GM06990 (cell line): Measurements from ENCODE around the gene MLXIP.
"Not testable (repeated sequence)": the region's sequence is repeated elsewhere in the genome, so short reads cannot be mapped to it uniquely, and the experiment has no call there.

Source experiments
- DNase-seq: peaks from one replicate; pipeline ENCODE4 v3.0.0-alpha.2; 2011; ENCODE audit not compliant: insufficient read length; ENCODE audit errors: extremely low read depth
- H3K27me3 ChIP-seq: replicated peaks from 2 replicates; pipeline ENCODE4 v1.6.0; 2011; ENCODE audit warnings: low read length; ENCODE audit not compliant: control insufficient read depth, insufficient read depth
- H3K36me3 ChIP-seq: 2 replicates; pipeline ENCODE4 v1.5.1; 2011; ENCODE audit warnings: low read length; ENCODE audit not compliant: control insufficient read depth, insufficient read depth
- H3K4me3 ChIP-seq: replicated peaks from 2 replicates; pipeline ENCODE4 v1.5.1; 2011; ENCODE audit warnings: low read depth, mild to moderate bottlenecking, control low read depth, low read length
- TF ChIP-seq, protein P1 (sequence below): IDR thresholded peaks from 2 replicates; pipeline ENCODE4 v1.5.1; 2011; ENCODE audit warnings: low read length, control low read depth, mild to moderate bottlenecking, inconsistent platforms; ENCODE audit not compliant: insufficient read depth, poor library complexity, severe bottlenecking

The MLXIP gene

DNA sequence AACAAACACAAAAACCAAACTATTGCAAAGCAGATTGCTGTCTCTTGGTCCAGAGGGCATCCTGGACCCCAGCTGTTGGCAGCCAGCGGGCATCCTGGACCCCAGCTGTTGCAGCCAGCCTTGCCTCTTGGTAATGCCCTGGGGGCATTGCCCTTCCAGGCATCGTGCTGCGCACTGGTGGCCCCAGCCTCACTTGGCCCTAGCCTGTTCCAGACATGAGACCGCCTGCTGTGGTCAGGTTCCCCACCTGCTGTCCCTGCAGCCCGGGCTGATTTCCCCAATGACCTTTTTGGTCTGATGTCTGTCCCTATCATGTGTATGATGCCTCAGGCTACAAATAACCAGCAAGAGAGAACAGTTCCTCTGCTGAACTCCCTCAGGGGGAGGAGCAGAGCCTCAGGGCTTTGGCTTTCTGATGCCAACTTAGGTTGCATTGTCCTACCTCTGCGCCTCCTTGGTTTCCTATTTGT, 20.8 kb downstream of the MLXIP start:
- TF ChIP-seq, protein P1, sequence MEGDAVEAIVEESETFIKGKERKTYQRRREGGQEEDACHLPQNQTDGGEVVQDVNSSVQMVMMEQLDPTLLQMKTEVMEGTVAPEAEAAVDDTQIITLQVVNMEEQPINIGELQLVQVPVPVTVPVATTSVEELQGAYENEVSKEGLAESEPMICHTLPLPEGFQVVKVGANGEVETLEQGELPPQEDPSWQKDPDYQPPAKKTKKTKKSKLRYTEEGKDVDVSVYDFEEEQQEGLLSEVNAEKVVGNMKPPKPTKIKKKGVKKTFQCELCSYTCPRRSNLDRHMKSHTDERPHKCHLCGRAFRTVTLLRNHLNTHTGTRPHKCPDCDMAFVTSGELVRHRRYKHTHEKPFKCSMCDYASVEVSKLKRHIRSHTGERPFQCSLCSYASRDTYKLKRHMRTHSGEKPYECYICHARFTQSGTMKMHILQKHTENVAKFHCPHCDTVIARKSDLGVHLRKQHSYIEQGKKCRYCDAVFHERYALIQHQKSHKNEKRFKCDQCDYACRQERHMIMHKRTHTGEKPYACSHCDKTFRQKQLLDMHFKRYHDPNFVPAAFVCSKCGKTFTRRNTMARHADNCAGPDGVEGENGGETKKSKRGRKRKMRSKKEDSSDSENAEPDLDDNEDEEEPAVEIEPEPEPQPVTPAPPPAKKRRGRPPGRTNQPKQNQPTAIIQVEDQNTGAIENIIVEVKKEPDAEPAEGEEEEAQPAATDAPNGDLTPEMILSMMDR, result no peak
- no peak for DNase-seq
- no peaks in the 10 kb centered on the region for H3K27me3 ChIP-seq
- no peaks in the 10 kb centered on the region for H3K36me3 ChIP-seq
- H3K4me3 ChIP-seq, result no peak overlapping the region

DNA sequence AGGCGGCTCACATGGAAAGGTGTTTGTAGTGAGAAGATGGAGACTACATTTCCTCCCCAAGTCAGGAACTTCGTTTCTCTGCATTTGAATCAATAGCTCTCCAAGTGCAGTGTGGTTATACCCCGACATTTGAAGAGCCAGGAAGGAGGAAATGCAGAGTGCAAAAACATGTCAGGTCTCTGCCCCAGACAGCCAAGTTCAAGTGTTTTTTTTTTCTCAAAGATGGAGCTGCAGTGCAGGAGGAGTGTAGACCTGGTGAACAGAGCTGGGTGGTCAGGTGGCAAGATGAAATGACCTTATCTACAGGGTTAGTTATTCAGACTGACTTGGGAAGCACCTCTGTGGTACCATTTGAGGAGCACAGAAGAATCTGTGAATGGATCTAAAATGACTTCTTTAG, 21.3 kb downstream of the MLXIP start:
- no peak for DNase-seq
- Histone ChIP-seq H3K4me3 (no peak overlapping the region), H3K27me3 (no peaks in the 10 kb centered on the region), H3K36me3 (no peaks in the 10 kb centered on the region)
- TF ChIP-seq, protein P1, result no peak

DNA sequence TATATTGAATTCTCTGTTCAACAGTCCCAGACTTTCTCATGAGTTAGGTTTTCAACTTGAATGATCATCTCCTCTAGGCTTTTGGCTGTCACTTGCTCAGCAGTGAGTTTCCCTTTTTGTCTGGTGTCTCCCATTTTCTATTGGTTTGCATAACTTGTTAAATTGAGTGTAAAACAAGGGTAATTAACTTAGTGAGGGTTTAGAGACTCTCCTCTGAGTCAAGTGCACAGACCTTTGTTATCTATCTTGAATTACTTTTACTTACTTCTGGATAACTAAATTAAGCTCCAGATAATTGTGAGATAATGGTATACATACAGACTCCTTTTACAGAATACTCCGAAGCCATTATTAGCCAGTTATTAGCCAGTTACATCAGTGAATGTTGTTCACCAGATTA, 22.0 kb downstream of the MLXIP start:
- no peaks in the 10 kb centered on the region for H3K36me3 ChIP-seq
- no peak for DNase-seq
- H3K27me3 ChIP-seq, result no peaks in the 10 kb centered on the region
- TF ChIP-seq, protein P1, result no peak
- H3K4me3 ChIP-seq, result no peak overlapping the region

DNA sequence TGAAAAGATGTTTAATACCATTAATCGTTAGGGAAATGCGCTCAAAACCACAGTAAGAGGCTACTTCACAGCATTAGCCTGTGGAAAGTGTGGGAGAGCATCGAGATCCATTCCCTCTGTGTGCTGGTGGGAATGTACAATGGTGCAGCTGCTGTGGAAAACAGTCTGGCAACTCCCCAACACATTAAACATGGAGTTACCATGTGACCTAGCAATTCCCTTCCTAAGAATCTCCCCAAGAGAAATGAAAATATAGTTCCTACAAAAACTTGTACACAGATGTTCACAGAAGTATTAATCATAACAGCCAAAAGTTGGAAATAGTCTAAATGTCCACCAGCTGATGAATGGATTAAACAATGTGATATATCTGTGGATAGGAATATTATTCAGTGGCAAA, 23.8 kb downstream of the MLXIP start:
- H3K36me3 ChIP-seq, result no peaks in the 10 kb centered on the region
- DNase-seq, result no peak
- H3K27me3 ChIP-seq, result no peaks in the 10 kb centered on the region
- H3K4me3 ChIP-seq, result no peak overlapping the region
- TF ChIP-seq, protein P1, result no peak

DNA sequence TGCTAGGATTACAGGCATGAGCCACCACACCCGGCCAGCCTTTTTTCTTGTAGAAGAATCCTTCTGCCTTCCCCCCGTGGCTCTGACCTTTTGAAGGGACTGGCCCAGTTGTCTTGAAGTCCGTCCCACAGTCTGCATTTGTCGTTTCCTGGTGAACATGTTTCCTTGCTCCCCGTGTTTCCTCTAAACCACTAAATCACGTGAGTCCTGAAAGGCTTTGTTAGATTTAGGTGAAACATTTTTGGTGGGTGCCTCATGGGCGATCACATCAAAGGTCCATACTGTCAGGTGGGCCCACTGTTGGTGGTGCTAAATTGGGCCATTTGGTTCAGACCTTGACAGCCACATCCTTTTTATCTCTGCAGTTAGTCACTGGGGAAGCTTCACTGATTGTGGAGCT, 26.3 kb downstream of the MLXIP start:
- Histone ChIP-seq H3K36me3 (no peaks in the 10 kb centered on the region), H3K4me3 (no peak overlapping the region), H3K27me3 (no peaks in the 10 kb centered on the region)
- TF ChIP-seq, protein P1, result no peak
- no peak for DNase-seq

DNA sequence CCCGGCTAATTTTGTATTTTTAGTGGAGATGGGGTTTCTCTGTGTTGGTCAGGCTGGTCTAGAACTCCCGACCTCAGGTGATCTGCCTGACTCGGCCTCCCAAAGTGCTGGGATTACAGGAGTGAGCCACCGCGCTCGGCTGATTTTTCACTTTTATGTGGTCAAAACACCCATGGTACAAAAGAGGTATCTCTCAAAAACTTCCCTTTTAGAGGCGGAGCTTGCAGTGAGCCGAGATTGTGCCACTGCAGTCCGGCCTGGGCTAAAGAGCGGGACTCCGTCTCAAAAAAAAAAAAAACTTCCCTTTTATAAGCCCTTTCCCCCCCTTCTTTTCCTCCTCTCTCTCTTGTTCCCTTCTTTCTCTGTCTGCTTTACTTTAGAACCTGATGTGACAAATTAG, 26.9 kb downstream of the MLXIP start:
- H3K36me3 ChIP-seq, H3K27me3 ChIP-seq, DNase-seq, H3K4me3 ChIP-seq: not testable (repeated sequence)
